HCT116 (cell line): ENCODE measurements around the gene CSAD. TPM values are rescaled to one million over a fixed set of nuclear protein-coding genes. Genes with fewer than 3 reads are reported as not detected.

Experiments used
- ATAC-seq: fragments of 200-7000 bp; cut with Tn5 transposase; 2 replicates; pipeline ENCODE4 v1.9.1; 2020; ENCODE audit warnings: mild to moderate bottlenecking, moderate library complexity
- BruUV-seq: library from RNA; stranded (reverse); fragments of 400-500 nt; replicated peaks from 2 replicates; lab custom pipeline; 2021; lab: Mats Ljungman, UMichigan
- CTCF ChIA-PET: fragments of 300-600 bp; sonication (Branson Sonifier 250); formaldehyde crosslinking; loops from one replicate; lab custom pipeline; 2021; ENCODE audit warnings: antibody characterized with exemption; lab: Charles Lee
- POLR2A ChIA-PET: fragments of 300-600, 350-600 bp; sonication (Branson Sonifier 250); formaldehyde crosslinking; loops from one replicate; lab custom pipeline; 2021; ENCODE audit warnings: antibody characterized with exemption; lab: Charles Lee
- RAD21 ChIA-PET, 2 experiments: fragments of 300-600 bp; sonication (Branson Sonifier 250); formaldehyde crosslinking; loops; one replicate each; lab custom pipeline; 2023; ENCODE audit warnings: low total read pairs in 2 of 2; ENCODE audit not compliant: uncharacterized antibody in 2 of 2, unreplicated experiment in 2 of 2, low non-redundant PET in 1 of 2; lab: Charles Lee
- DNase-seq: peaks from one replicate; pipeline ENCODE4 v3.0.0-alpha.2; 2010; ENCODE audit warnings: low read depth, low spot score
- H2AFZ ChIP-seq: fragments of 200-600 bp; shearing (Covaris generic), sonication (generic); 2 replicates; pipeline ENCODE4 v1.6.1; 2017; ENCODE audit warnings: low read depth, mixed run types, mixed read lengths, antibody characterized with exemption, low read length; ENCODE audit not compliant: poor library complexity, severe bottlenecking
- H3K27ac ChIP-seq: 2 replicates; pipeline ENCODE4 v1.5.1; 2012; ENCODE audit warnings: low read depth, low read length
- H3K27me3 ChIP-seq: fragments of 200-600 bp; sonication (generic); 2 replicates; pipeline ENCODE4 v1.6.1; 2016; ENCODE audit warnings: mixed run types, low read length, mixed read lengths; ENCODE audit not compliant: insufficient read depth
- H3K36me3 ChIP-seq, 2 experiments: fragments of 200-500 bp in 1 of 2; fragments of 200-600 bp in 1 of 2; sonication (Bioruptor generic) in 1 of 2; sonication (generic) in 1 of 2; 2 replicates each; pipeline versions ENCODE4 v1.5.1 to v1.6.1; 2014 to 2016; ENCODE audit warnings: low read length in 2 of 2, inconsistent platforms in 1 of 2, mixed read lengths in 1 of 2, mixed run types in 1 of 2; ENCODE audit not compliant: insufficient read depth in 2 of 2, control insufficient read depth in 1 of 2
- H3K4me1 ChIP-seq, 2 experiments: fragments of 200-600 bp in 1 of 2; sonication (generic) in 1 of 2; 2 replicates each; pipeline versions ENCODE4 v1.5.1 to v1.6.1; 2012 to 2017; ENCODE audit warnings: low read length in 2 of 2, inconsistent platforms in 1 of 2, mild to moderate bottlenecking in 1 of 2, mixed read lengths in 1 of 2, mixed run types in 1 of 2, moderate library complexity in 1 of 2; ENCODE audit not compliant: insufficient read depth in 2 of 2, control insufficient read depth in 1 of 2
- H3K4me2 ChIP-seq: fragments of 200-600 bp; sonication (generic); 2 replicates; pipeline ENCODE4 v1.6.1; 2017; ENCODE audit warnings: mixed run types, low read length, mixed read lengths
- H3K4me3 ChIP-seq, 2 experiments: fragments of 200-600 bp in 1 of 2; sonication (generic) in 1 of 2; replicated peaks in 1 of 2; 2 replicates each; pipeline ENCODE4 v1.5.1; 2011 to 2016; ENCODE audit warnings: low read length in 2 of 2, control low read depth in 1 of 2, low read depth in 1 of 2, mild to moderate bottlenecking in 1 of 2, mixed read lengths in 1 of 2, mixed run types in 1 of 2
- H3K79me2 ChIP-seq: fragments of 200-600 bp; sonication (generic); 2 replicates; pipeline ENCODE4 v1.6.1; 2017; ENCODE audit warnings: mild to moderate bottlenecking, mixed run types, low read length, moderate library complexity, mixed read lengths; ENCODE audit not compliant: insufficient read depth
- H3K9ac ChIP-seq: fragments of 200-600 bp; sonication (generic); 2 replicates; pipeline ENCODE4 v1.6.1; 2016; ENCODE audit warnings: low read length, mixed read lengths
- H3K9me2 ChIP-seq: fragments of 200-600 bp; sonication (generic), shearing (Covaris generic); 2 replicates; pipeline ENCODE4 v1.6.1; 2017; ENCODE audit warnings: mixed run types, mild to moderate bottlenecking, moderate library complexity; ENCODE audit not compliant: insufficient read depth
- H3K9me3 ChIP-seq, 2 experiments: fragments of 200-500 bp in 1 of 2; fragments of 200-600 bp in 1 of 2; sonication (Bioruptor generic) in 1 of 2; sonication (generic) in 1 of 2; 2 replicates each; pipeline ENCODE4 v1.6.1; 2014 to 2017; ENCODE audit warnings: low read length in 2 of 2, mixed read lengths in 2 of 2, inconsistent platforms in 1 of 2, low read depth in 1 of 2, mild to moderate bottlenecking in 1 of 2, mixed run types in 1 of 2, moderate library complexity in 1 of 2; ENCODE audit not compliant: control insufficient read depth in 1 of 2, insufficient read depth in 1 of 2
- H4K20me1 ChIP-seq: fragments of 200-600 bp; sonication (generic), shearing (Covaris generic); 2 replicates; pipeline ENCODE4 v1.6.1; 2017; ENCODE audit warnings: mixed run types, mild to moderate bottlenecking, moderate library complexity; ENCODE audit not compliant: insufficient read depth
- ATF3 ChIP-seq: IDR thresholded peaks from 2 replicates; pipeline ENCODE4 v1.6.1; 2012
- CBX3 ChIP-seq: IDR thresholded peaks from 2 replicates; pipeline ENCODE4 v1.6.1; 2012; ENCODE audit warnings: low read depth
- CEBPB ChIP-seq: IDR thresholded peaks from 2 replicates; pipeline ENCODE4 v1.6.1; 2012; ENCODE audit warnings: low read depth
- CTCF ChIP-seq, 3 experiments: fragments of 200-600 bp in 1 of 3; sonication (generic) in 1 of 3; IDR thresholded peaks in 2 of 3; conservative IDR thresholded peaks in 1 of 3; 2 replicates each; pipeline ENCODE4 v1.5.1; 2012 to 2017; ENCODE audit warnings: low read depth in 2 of 3, low read length in 2 of 3, antibody characterized with exemption in 1 of 3, borderline replicate concordance in 1 of 3, control low read depth in 1 of 3, mild to moderate bottlenecking in 1 of 3, mixed read lengths in 1 of 3, mixed run types in 1 of 3, moderate library complexity in 1 of 3; ENCODE audit not compliant: insufficient read depth in 1 of 3
- ELF1 ChIP-seq: IDR thresholded peaks from 2 replicates; pipeline ENCODE4 v1.6.1; 2012; ENCODE audit warnings: low read depth, borderline replicate concordance
- EZH2 ChIP-seq: fragments of 200-600 bp; sonication (generic); IDR thresholded peaks from 2 replicates; pipeline ENCODE4 v1.6.1; 2017; ENCODE audit warnings: antibody characterized with exemption, mixed run types
- FOSL1 ChIP-seq: IDR thresholded peaks from 2 replicates; pipeline ENCODE4 v1.6.1; 2012; ENCODE audit warnings: low read depth
- POLR2AphosphoS5 ChIP-seq: IDR thresholded peaks from 2 replicates; pipeline ENCODE4 v1.6.1; 2011; ENCODE audit warnings: mild to moderate bottlenecking, low read depth, low read length, moderate library complexity
- SP1 ChIP-seq: IDR thresholded peaks from 2 replicates; pipeline ENCODE4 v1.6.1; 2012; ENCODE audit warnings: low read depth
- SRF ChIP-seq: IDR thresholded peaks from 2 replicates; pipeline ENCODE4 v1.6.1; 2012; ENCODE audit warnings: low read depth
- YY1 ChIP-seq: IDR thresholded peaks from 2 replicates; pipeline ENCODE4 v1.6.1; 2011; ENCODE audit warnings: low read length, low read depth, moderate library complexity, mild to moderate bottlenecking; ENCODE audit not compliant: insufficient replicate concordance; ENCODE audit errors: extremely low read depth
- ZFX ChIP-seq: fragments of 450-650 bp; IDR thresholded peaks from 2 replicates; pipeline ENCODE4 v1.6.1; 2017
- ZNF274 ChIP-seq: fragments of 200-500 bp; sonication (Bioruptor generic); IDR thresholded peaks from 2 replicates; pipeline ENCODE4 v1.6.1; 2014; ENCODE audit warnings: mild to moderate bottlenecking, low read depth, low read length, inconsistent platforms
- intact Hi-C: fragments of 100-400 bp; cut with micrococcal nuclease; formaldehyde crosslinking; loops from 2 replicates; pipeline ENCODE4 v1.10.0; 2022
- total RNA-seq: library from RNA; stranded (reverse); gene quantifications from one replicate; pipeline ENCODE4 v1.2.1, GENCODE V29; 2021; ENCODE audit not compliant: unreplicated experiment

The CSAD gene
- total RNA-seq, 1 experiment from 2014 or later: 20.3 TPM

DNA sequence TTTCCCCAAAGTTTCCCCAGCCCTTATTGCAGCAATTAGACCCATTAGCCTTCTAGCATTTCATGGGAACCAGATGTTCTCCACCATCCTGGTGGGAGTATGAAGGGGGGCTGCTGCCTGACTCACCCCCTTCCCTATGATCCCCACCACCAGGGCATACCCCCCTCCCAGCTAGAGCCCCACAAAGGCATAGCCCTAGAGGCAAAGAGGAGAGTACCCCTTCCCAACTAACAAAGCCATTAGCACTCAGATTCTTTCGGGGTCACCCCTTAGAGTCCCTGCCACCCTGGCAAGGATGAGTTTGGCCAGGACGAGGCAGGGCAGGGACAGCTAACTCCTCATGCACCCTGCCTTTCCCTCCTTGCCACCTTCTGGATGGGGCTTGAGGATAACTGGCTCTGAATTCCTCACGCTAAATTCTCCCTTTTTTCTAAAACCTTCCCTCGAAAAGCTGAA is 42.1 kb upstream of the CSAD start:
- RAD21 ChIA-PET: no interaction called here
- no peaks in the 10 kb centered on the region for H3K9me2 ChIP-seq
- no peaks in the 10 kb centered on the region for H3K27me3 ChIP-seq
- no peaks in the 10 kb centered on the region for H4K20me1 ChIP-seq
- no peaks in the 10 kb centered on the region for H3K9me3 ChIP-seq
- CTCF ChIA-PET: interaction anchor here (0.9 to 1.2 kb wide), 2 partner anchors 9 to 99 kb away, joined by 3 to 4 read pairs; partner anchors contain the start of gene AAAS
- H2AFZ ChIP-seq: no peak overlapping the region
- H3K4me2 ChIP-seq: peak overlapping the region; percentile 100
- H3K9ac ChIP-seq: peak overlapping the region; percentile 93; the same call in 1 of the 2 replicates
- peaks cover 21% of the 10 kb centered on the region for H3K79me2 ChIP-seq
- peaks cover 45 to 74% of the 10 kb centered on the region in 2 experiments for H3K4me1 ChIP-seq
- peak overlapping the region; percentile 99 for H3K27ac ChIP-seq
- ATAC-seq (no peak), DNase-seq (no peak)
- BruUV-seq: no TSS peak
- intact Hi-C loops: no loop called here
- H3K4me3 ChIP-seq: no peak overlapping the region
- POLR2A ChIA-PET: no interaction called here
- TF ChIP-seq EZH2 (no peak), ELF1 (no peak), ZFX (no peak), YY1 (no peak), SRF (no peak), CTCF (IDR thresholded peaks at IDR 0.05 in 2 of 3, conservative IDR thresholded peaks at IDR 0.05 in 1 of 3; ENCODE audit: borderline replicate concordance in 1 of 3, insufficient read depth in 1 of 3, low read depth in 2 of 3, low read length in 2 of 3) (no peak), ATF3 (no peak), CEBPB (no peak), CBX3 (no peak), FOSL1 (no peak), ZNF274 (no peak), SP1 (no peak), POLR2AphosphoS5 (no peak)
- no peaks in the 10 kb centered on the region for H3K36me3 ChIP-seq
